Sigmoid colon (tissue), 7 donors: Measurements from ENCODE around the gene TSHB. TPM values are rescaled to one million over a fixed set of nuclear protein-coding genes. Genes with fewer than 3 reads are reported as not detected.

Source experiments
- DNase-seq: peaks from one replicate; pipeline ENCODE4 v3.0.0-alpha.2; 2019
- H3K27ac ChIP-seq, 4 donors: fragments of 200-600 bp; sonication (generic); one replicate each; pipeline ENCODE4 v1.5.1; 2016 to 2019; ENCODE audit warnings: mild to moderate bottlenecking in 1 of 4
- H3K27me3 ChIP-seq, 3 donors: fragments of 200-600 bp; sonication (generic); one replicate each; pipeline ENCODE4 v1.5.1; 2019; ENCODE audit warnings: mild to moderate bottlenecking in 1 of 3
- H3K36me3 ChIP-seq, 4 donors: fragments of 200-600 bp; sonication (generic); one replicate each; pipeline ENCODE4 v1.5.1; 2016 to 2019
- H3K4me1 ChIP-seq, 4 donors: fragments of 200-600 bp; sonication (generic); one replicate each; pipeline ENCODE4 v1.5.1; 2017 to 2019
- H3K4me3 ChIP-seq, 4 donors: fragments of 200-600 bp; sonication (generic); one replicate each; pipeline ENCODE4 v1.5.1; 2017 to 2019; ENCODE audit warnings: mild to moderate bottlenecking in 2 of 4, moderate library complexity in 1 of 4
- H3K9me3 ChIP-seq, 4 donors: fragments of 200-600 bp in 3 of 4; sonication (generic) in 3 of 4; one replicate each; pipeline versions ENCODE4 v1.5.1 to v1.6.1; 2013 to 2019
- EP300 ChIP-seq, 4 donors: sonication (generic); formaldehyde crosslinking; IDR thresholded peaks; one replicate each; pipeline ENCODE4 v1.6.1; 2017; ENCODE audit warnings: antibody characterized with exemption in 4 of 4
- POLR2A ChIP-seq, 2 donors: fragments of 450-650 bp; IDR thresholded peaks; one replicate each; pipeline ENCODE4 v1.6.1; 2016; ENCODE audit warnings: antibody characterized with exemption in 2 of 2, mild to moderate bottlenecking in 2 of 2, moderate library complexity in 2 of 2
- POLR2AphosphoS5 ChIP-seq, 4 donors: sonication (generic); formaldehyde crosslinking; IDR thresholded peaks; one replicate each; pipeline ENCODE4 v1.6.1; 2017; ENCODE audit warnings: antibody characterized with exemption in 4 of 4
- WGBS, 2 donors: extraction: QIAGEN DNeasy Blood & Tissue Kit; methylation state at CpG; one replicate each; pipeline ENCODE4 v1.1.7; 2013; 5-methylcytosine and 5-hydroxymethylcytosine counted together
- intact Hi-C: fragments of 100-400 bp; cut with DNase I; formaldehyde crosslinking; loops from one replicate; pipeline ENCODE4 v1.15.1; 2023
- polyA plus RNA-seq, 3 donors: library from polyadenylated mRNA; stranded (reverse); fragments of 200-250 nt; gene quantifications; one replicate each; pipeline ENCODE4 v1.2.3, GENCODE V29; 2013
- total RNA-seq, 4 donors: library from RNA; depleted of rRNA; stranded (reverse); fragments of >200 nt; gene quantifications; one replicate each; pipeline ENCODE4 v1.1.0, GENCODE V29; 2016
- TF ChIP-seq, protein P1 (sequence below), 4 experiments: fragments of 450-650 bp in 3 of 4; fragments of 200-600 bp in 1 of 4; IDR thresholded peaks; one replicate each; pipeline ENCODE4 v1.5.1; 2016 to 2019; ENCODE audit warnings: antibody characterized with exemption in 4 of 4, mild to moderate bottlenecking in 3 of 4, moderate library complexity in 2 of 4
- donor health status: healthy with polysubstance abuse.
- donor health status: Bipolar disorder and iron deficiency.
- donor health status: healthy.

Gene TSHB
- total and polyA plus RNA-seq, 7 donors: not detected

DNA sequence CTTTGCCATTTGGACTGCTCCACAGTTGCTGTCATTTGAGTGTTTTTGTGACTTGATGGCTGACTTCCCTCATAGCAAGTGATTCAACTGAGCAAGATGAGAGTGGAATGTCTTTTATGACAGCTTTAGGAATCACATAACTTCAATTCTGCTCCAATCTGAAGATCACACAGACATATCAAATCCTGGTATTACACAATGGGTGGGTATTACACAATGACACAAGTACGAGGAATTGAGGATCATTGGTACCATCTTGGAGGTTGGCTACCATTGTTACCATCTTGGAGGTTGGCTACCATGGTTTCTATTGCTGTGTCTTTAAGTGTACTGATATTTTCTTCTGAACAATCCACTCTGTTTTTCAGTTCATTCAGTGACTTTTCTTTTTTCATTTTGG lies 8.5 kb upstream of the TSHB start:
- intact Hi-C loops: no loop called here
- H3K36me3 ChIP-seq: no peaks in the 10 kb centered on the region

DNA sequence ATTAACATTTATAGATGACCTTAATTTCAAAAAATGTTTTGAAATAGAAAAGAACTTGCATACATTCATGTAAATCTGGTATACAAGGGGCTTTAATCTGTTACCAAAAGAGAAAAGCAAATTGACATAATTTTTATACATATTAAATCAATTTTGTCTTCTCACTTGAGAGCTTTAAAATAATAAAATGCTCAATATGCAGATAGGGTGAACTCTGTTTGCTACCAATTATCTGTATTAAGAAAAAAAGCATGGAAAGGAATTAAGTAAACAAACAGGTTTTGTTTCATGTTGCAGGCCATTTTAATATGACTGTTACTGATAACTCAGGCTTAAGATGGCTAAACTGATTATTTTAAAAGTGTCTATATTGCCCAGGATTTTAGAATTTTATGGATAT lies 6.0 kb upstream of the TSHB start:
- H3K36me3 ChIP-seq: no peaks in the 10 kb centered on the region
- no peak for TF ChIP-seq POLR2AphosphoS5 (IDR thresholded peaks at IDR 0.05)
- TF ChIP-seq, protein P1, sequence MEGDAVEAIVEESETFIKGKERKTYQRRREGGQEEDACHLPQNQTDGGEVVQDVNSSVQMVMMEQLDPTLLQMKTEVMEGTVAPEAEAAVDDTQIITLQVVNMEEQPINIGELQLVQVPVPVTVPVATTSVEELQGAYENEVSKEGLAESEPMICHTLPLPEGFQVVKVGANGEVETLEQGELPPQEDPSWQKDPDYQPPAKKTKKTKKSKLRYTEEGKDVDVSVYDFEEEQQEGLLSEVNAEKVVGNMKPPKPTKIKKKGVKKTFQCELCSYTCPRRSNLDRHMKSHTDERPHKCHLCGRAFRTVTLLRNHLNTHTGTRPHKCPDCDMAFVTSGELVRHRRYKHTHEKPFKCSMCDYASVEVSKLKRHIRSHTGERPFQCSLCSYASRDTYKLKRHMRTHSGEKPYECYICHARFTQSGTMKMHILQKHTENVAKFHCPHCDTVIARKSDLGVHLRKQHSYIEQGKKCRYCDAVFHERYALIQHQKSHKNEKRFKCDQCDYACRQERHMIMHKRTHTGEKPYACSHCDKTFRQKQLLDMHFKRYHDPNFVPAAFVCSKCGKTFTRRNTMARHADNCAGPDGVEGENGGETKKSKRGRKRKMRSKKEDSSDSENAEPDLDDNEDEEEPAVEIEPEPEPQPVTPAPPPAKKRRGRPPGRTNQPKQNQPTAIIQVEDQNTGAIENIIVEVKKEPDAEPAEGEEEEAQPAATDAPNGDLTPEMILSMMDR (IDR thresholded peaks at IDR 0.05): no peak
- TF ChIP-seq EP300 (IDR thresholded peaks at IDR 0.05): no peak
- TF ChIP-seq POLR2A (IDR thresholded peaks at IDR 0.05): no peak
- intact Hi-C loops: no loop called here
- no peak overlapping the region for H3K4me3 ChIP-seq
- no peaks in the 10 kb centered on the region for H3K4me1 ChIP-seq
- no peaks in the 10 kb centered on the region for H3K27me3 ChIP-seq
- DNase-seq: no peak
- H3K9me3 ChIP-seq: no peaks in the 10 kb centered on the region
- H3K27ac ChIP-seq: no peak overlapping the region

More for the DNA sequence above, 8.5 kb upstream of the TSHB start:
- Histone ChIP-seq H3K9me3 (no peaks in the 10 kb centered on the region), H3K4me3 (no peak overlapping the region), H3K27me3 (no peaks in the 10 kb centered on the region), H3K4me1 (no peaks in the 10 kb centered on the region), H3K27ac (no peak overlapping the region)
- TF ChIP-seq, protein P1 (IDR thresholded peaks at IDR 0.05): no peak
- no peak for TF ChIP-seq EP300 (IDR thresholded peaks at IDR 0.05)
- TF ChIP-seq POLR2AphosphoS5 (IDR thresholded peaks at IDR 0.05): no peak
- no peak for TF ChIP-seq POLR2A (IDR thresholded peaks at IDR 0.05)
- no peak for DNase-seq
- WGBS, 2 donors: 59 to 80% methylated on average over 1 of the region's 1 CpG

DNA sequence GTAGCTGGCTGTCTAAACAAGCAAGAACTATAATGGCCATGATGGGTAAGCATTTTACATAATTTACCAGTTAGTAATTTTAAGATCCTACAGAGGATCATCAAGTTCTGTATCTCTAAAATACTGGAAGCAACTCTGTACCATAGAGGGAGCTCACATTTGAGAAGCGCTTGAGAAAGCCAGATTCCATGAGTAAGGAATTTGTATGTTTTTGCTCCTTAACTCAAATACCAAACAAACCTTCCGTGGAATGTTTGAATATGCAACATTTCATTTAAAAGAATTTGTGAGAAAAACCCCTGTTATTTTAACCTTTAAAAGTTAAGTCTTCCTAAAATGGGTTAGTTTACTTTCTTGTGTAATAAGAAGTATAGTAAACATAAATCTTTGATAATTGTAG lies 2.0 kb downstream of the TSHB start:
- H3K27me3 ChIP-seq: no peaks in the 10 kb centered on the region
- TF ChIP-seq EP300 (IDR thresholded peaks at IDR 0.05): no peak
- TF ChIP-seq, protein P1 (IDR thresholded peaks at IDR 0.05): no peak
- no peak for TF ChIP-seq POLR2A (IDR thresholded peaks at IDR 0.05)
- no peak for TF ChIP-seq POLR2AphosphoS5 (IDR thresholded peaks at IDR 0.05)
- H3K4me1 ChIP-seq: peaks cover 0 to under 1% (median 0%) of the 10 kb centered on the region in 4 donors
- no peaks in the 10 kb centered on the region for H3K36me3 ChIP-seq
- DNase-seq: no peak
- no peak overlapping the region for H3K27ac ChIP-seq
- no peaks in the 10 kb centered on the region for H3K9me3 ChIP-seq
- WGBS, 2 donors: 65 to 76% methylated on average over 2 of the region's 2 CpGs
- intact Hi-C loops: no loop called here
- no peak overlapping the region for H3K4me3 ChIP-seq

DNA sequence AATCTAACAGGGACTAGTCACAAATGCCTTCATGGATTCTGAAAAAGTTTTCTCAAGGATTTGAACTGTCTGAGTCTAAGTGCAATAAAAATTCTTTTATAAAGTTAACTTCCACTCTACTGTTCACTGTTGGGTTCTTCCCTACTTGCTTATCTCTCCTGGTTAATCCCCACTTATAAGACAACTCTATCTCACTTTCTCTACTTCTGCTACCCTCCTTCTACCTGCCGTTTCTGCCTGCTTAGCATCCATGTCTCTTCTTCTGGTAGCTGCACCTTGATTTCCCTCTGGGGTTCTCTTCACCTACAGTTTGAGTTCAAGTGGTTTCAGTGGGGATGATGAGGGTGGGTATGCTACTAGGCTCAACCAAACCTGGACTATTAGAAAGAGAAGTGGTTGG lies 6.0 kb downstream of the TSHB start:
- Histone ChIP-seq H3K27me3 (no peaks in the 10 kb centered on the region), H3K4me1 (peaks cover 0 to 24% (median 18%) of the 10 kb centered on the region in 4 donors), H3K9me3 (no peaks in the 10 kb centered on the region), H3K27ac (no peak overlapping the region), H3K4me3 (no peak overlapping the region), H3K36me3 (peaks cover 0 to 8% (median 0%) of the 10 kb centered on the region in 4 donors)
- TF ChIP-seq POLR2AphosphoS5 (IDR thresholded peaks at IDR 0.05) (no peak), POLR2A (IDR thresholded peaks at IDR 0.05) (no peak), EP300 (IDR thresholded peaks at IDR 0.05) (no peak)
- TF ChIP-seq, protein P1 (IDR thresholded peaks at IDR 0.05): no peak
- intact Hi-C loops: loop anchor here (5.0 kb wide), 1 partner anchor 53 kb away; no protein-coding TSS in a partner anchor
- 77 to 86% methylated on average over 1 of the region's 1 CpG for WGBS, 2 donors
- no peak for DNase-seq
